GM12878 (cell line): Measurements from ENCODE around the gene PHKB. TPM values are rescaled to one million over a fixed set of nuclear protein-coding genes. Genes with fewer than 3 reads are reported as not detected.

Source experiments
- ATAC-seq: fragments of 200-7000 bp; cut with Tn5 transposase; 3 replicates; pipeline ENCODE4 v1.9.1; 2020; ENCODE audit warnings: mild to moderate bottlenecking, moderate library complexity
- BruUV-seq: library from RNA; stranded (reverse); fragments of 400-500 nt; replicated peaks from 2 replicates; lab custom pipeline; 2021; lab: Mats Ljungman, UMichigan
- CTCF ChIA-PET: fragments of 300-600 bp; sonication (Branson Sonifier 250); formaldehyde crosslinking; extraction: SDS; loops from one replicate; lab custom pipeline; 2021; ENCODE audit warnings: inconsistent platforms; lab: Yijun Ruan, JAX
- POLR2A ChIA-PET: fragments of 350-600 bp; formaldehyde crosslinking; extraction: SDS; loops from one replicate; lab custom pipeline; 2021; ENCODE audit warnings: inconsistent platforms; lab: Charles Lee
- RAD21 ChIA-PET: fragments of 300-600 bp; sonication (Branson Sonifier 250); formaldehyde crosslinking; loops from one replicate; lab custom pipeline; 2023; ENCODE audit warnings: antibody characterized with exemption; ENCODE audit not compliant: unreplicated experiment; lab: Charles Lee
- SMC1A ChIA-PET: fragments of 300-600 bp; sonication (Branson Sonifier 250); formaldehyde crosslinking; loops from one replicate; lab custom pipeline; 2023; ENCODE audit not compliant: unreplicated experiment, uncharacterized antibody; lab: Charles Lee
- DNase-seq: peaks from one replicate; pipeline ENCODE4 v3.0.0-alpha.2; 2011; ENCODE audit warnings: low read depth, low spot score
- FAIRE-seq: peaks from 3 replicates; lab custom pipeline; 2011; peaks lifted over from hg19 to GRCh38; lab: Jason Lieb, UNC
- H2AFZ ChIP-seq: 2 replicates; pipeline ENCODE4 v1.6.0; 2011; ENCODE audit warnings: low read depth, low read length, control low read depth; ENCODE audit not compliant: control insufficient read depth
- H3K27ac ChIP-seq: 2 replicates; pipeline ENCODE4 v1.5.1; 2011; ENCODE audit warnings: control low read depth; ENCODE audit not compliant: control insufficient read depth, insufficient read depth
- H3K27me3 ChIP-seq, 2 experiments: replicated peaks in 1 of 2; 2 replicates each; pipeline versions ENCODE4 v1.6.0 to v1.6.1; 2011; ENCODE audit warnings: low read length in 1 of 2; ENCODE audit not compliant: control insufficient read depth in 2 of 2, insufficient read depth in 2 of 2
- H3K36me3 ChIP-seq, 2 experiments: 2 replicates each; pipeline ENCODE4 v1.5.1; 2011; ENCODE audit warnings: low read length in 1 of 2; ENCODE audit not compliant: control insufficient read depth in 2 of 2, insufficient read depth in 2 of 2
- H3K4me1 ChIP-seq: 2 replicates; pipeline ENCODE4 v1.6.1; 2011; ENCODE audit warnings: mild to moderate bottlenecking, low read length, moderate library complexity, mixed read lengths; ENCODE audit not compliant: control insufficient read depth, insufficient read depth
- H3K4me2 ChIP-seq: 2 replicates; pipeline ENCODE4 v1.6.0; 2011; ENCODE audit warnings: control low read depth; ENCODE audit not compliant: control insufficient read depth, insufficient read depth
- H3K4me3 ChIP-seq: fragments of 200-600 bp; sonication (generic); 2 replicates; pipeline ENCODE4 v1.5.1; 2016
- H3K79me2 ChIP-seq: 2 replicates; pipeline ENCODE4 v1.6.0; 2011; ENCODE audit warnings: low read length; ENCODE audit not compliant: control insufficient read depth, insufficient read depth
- H3K9ac ChIP-seq: 2 replicates; pipeline ENCODE4 v1.8.0; 2011; ENCODE audit warnings: low read length, control low read depth, mixed read lengths; ENCODE audit not compliant: control insufficient read depth, insufficient read depth
- H3K9me3 ChIP-seq: replicated peaks from 3 replicates; pipeline ENCODE4 v1.5.1; 2011; ENCODE audit warnings: mild to moderate bottlenecking, low read length; ENCODE audit not compliant: control insufficient read depth, insufficient read depth
- H4K20me1 ChIP-seq: 2 replicates; pipeline ENCODE4 v1.6.0; 2011; ENCODE audit not compliant: control insufficient read depth, insufficient read depth
- BRCA1 ChIP-seq: IDR thresholded peaks from 2 replicates; pipeline ENCODE4 v1.6.1; 2011; ENCODE audit warnings: low read depth, low read length, improper control_type of control experiment
- CHD1 ChIP-seq: IDR thresholded peaks from 2 replicates; pipeline ENCODE4 v1.6.1; 2012; ENCODE audit warnings: low read depth, low read length, improper control_type of control experiment
- HSF1 ChIP-seq: fragments of 150-350 bp; IDR thresholded peaks from 2 replicates; pipeline ENCODE4 v1.6.1; 2014; ENCODE audit warnings: mild to moderate bottlenecking, low read depth, low read length
- IRF5 ChIP-seq: fragments of 450-650 bp; IDR thresholded peaks from 2 replicates; pipeline ENCODE4 v1.6.1; 2017; ENCODE audit warnings: borderline replicate concordance
- MXI1 ChIP-seq: fragments of 150-350 bp; IDR thresholded peaks from 2 replicates; pipeline ENCODE4 v1.6.1; 2011; ENCODE audit warnings: low read depth, mild to moderate bottlenecking, inconsistent platforms, low read length, improper control_type of control experiment
- POLR2A ChIP-seq: IDR thresholded peaks from 2 replicates; pipeline ENCODE4 v1.6.1; 2011; ENCODE audit warnings: low read depth, mild to moderate bottlenecking, low read length
- SKIL ChIP-seq: fragments of 450-650 bp; IDR thresholded peaks from 2 replicates; pipeline ENCODE4 v1.6.1; 2017; ENCODE audit warnings: mild to moderate bottlenecking, low read depth, inconsistent platforms; ENCODE audit not compliant: poor library complexity, severe bottlenecking
- SMC3 ChIP-seq: IDR thresholded peaks from 2 replicates; pipeline ENCODE4 v1.6.1; 2011; ENCODE audit warnings: low read length, improper control_type of control experiment, borderline replicate concordance
- SREBF2 ChIP-seq: IDR thresholded peaks from 2 replicates; pipeline ENCODE4 v1.6.1; 2012; ENCODE audit warnings: mild to moderate bottlenecking, low read length
- ZNF592 ChIP-seq: fragments of 450-650 bp; IDR thresholded peaks from 2 replicates; pipeline ENCODE4 v1.6.1; 2017; ENCODE audit warnings: mild to moderate bottlenecking, moderate library complexity
- WGBS: methylation state at CpG from one replicate; pipeline ENCODE4 v1.1.6; 2016; ENCODE audit warnings: low lambda C conversion rate; ENCODE audit not compliant: insufficient replicate concordance, insufficient coverage; ENCODE audit errors: missing lambda C conversion rate; 5-methylcytosine and 5-hydroxymethylcytosine counted together
- in situ Hi-C: fragments of 300-500 bp; cut with MboI; formaldehyde crosslinking; loops from 9 replicates; pipeline ENCODE4 v1.14.3; 2018; ENCODE audit warnings: mixed read lengths
- intact Hi-C: fragments of 100-400 bp; cut with micrococcal nuclease; formaldehyde crosslinking; loops from one replicate; pipeline ENCODE4 v1.14.2; 2022; ENCODE audit not compliant: unreplicated experiment
- polyA plus RNA-seq, 11 experiments: library from polyadenylated mRNA; depleted of rRNA in 4 of 11; unstranded in 6 of 11; stranded (reverse) in 5 of 11; fragments of >200 nt; fragmentation: Nextera tagmentation in 4 of 11; fragmentation: Illumina TruSeq in 1 of 11; extraction: Ambion mirVana in 4 of 11; extraction: Trizol in 1 of 11; gene quantifications; 1 replicate in 1 of 11; 2 replicates in 10 of 11; pipeline versions ENCODE4 v1.2.1 to v1.2.3, GENCODE V29; 2011 to 2016; ENCODE audit warnings: inconsistent platforms in 2 of 11, missing spikeins in 2 of 11, low read depth in 1 of 11
- total RNA-seq, 4 experiments: library from RNA; depleted of rRNA in 3 of 4; stranded (reverse); fragments of >200 nt in 3 of 4; fragmentation: Illumina TruSeq in 1 of 4; extraction: Trizol in 1 of 4; gene quantifications; 2 replicates each; pipeline versions ENCODE4 v1.2.1 to v1.2.3, GENCODE V29; 2013 to 2021

PHKB gene
- total and polyA plus RNA-seq, 10 of the 15 experiments (the other 5 are each of a cell fraction or from before 2014, with no cell fraction given): 14.2 to 65.6 (median 37.0) TPM

- TF ChIP-seq SKIL: no peak
- TF ChIP-seq, all 136 proteins: peak for 0
These were observed 239.9 kb downstream of the PHKB start (continued) for GRCh38 chr16:47700857-47701587.

- ATAC-seq: no peak
- no peak overlapping the region for H3K9ac ChIP-seq
- ChIA-PET SMC1A (interaction anchor here (1.5 kb wide), 1 partner anchor 564 kb away, joined by 3 read pairs; no protein-coding TSS in a partner anchor), RAD21 (no interaction called here), POLR2A (no interaction called here), CTCF (no interaction called here)
- no peak for FAIRE-seq
- H2AFZ ChIP-seq: no peak overlapping the region
- no peak overlapping the region for H3K4me3 ChIP-seq
- no peak overlapping the region for H3K27ac ChIP-seq
- in situ Hi-C loops (no loop called here), intact Hi-C loops (no loop called here)
- 100% methylated on average over 4 of the region's 4 CpGs for WGBS
- H3K27me3 ChIP-seq: no peaks in the 10 kb centered on the region
- no peaks in the 10 kb centered on the region for H4K20me1 ChIP-seq
- no TSS peak for BruUV-seq
- no peaks in the 10 kb centered on the region for H3K9me3 ChIP-seq
- no peaks in the 10 kb centered on the region for H3K79me2 ChIP-seq
- DNase-seq: no peak
- H3K4me2 ChIP-seq: no peak overlapping the region
- H3K4me1 ChIP-seq: no peaks in the 10 kb centered on the region
- no peaks in the 10 kb centered on the region for H3K36me3 ChIP-seq
- no peak for TF ChIP-seq CHD1
- TF ChIP-seq HSF1: no peak
- TF ChIP-seq SREBF2: no peak
- no peak for TF ChIP-seq IRF5
- no peak for TF ChIP-seq SMC3
- no peak for TF ChIP-seq BRCA1
- no peak for TF ChIP-seq POLR2A
- TF ChIP-seq MXI1: no peak
- no peak for TF ChIP-seq ZNF592
These were observed 244.1 kb downstream of the PHKB start for GRCh38 chr16:47705266-47705665.
